ENCODE data around the gene ZFP36L2.

- no peak for TF ChIP-seq CTCF (conservative IDR thresholded peaks at IDR 0.05 in 1 of 2, IDR thresholded peaks at IDR 0.05 in 1 of 2; ENCODE audit: extremely low read depth in 1 of 2, insufficient read depth in 1 of 2, low read depth in 1 of 2, low read length in 2 of 2)
- TF ChIP-seq EZH2 (IDR thresholded peaks at IDR 0.05; ENCODE audit: borderline replicate concordance, low read length): no peak
Observed at GRCh38 chr2:43209204-43209717, 17.1 kb downstream of the ZFP36L2 start.
